ENCODE data around the gene GPC6. TPM values are rescaled to one million over a fixed set of nuclear protein-coding genes. Genes with fewer than 3 reads are reported as not detected.

Gene GPC6
- total RNA-seq, 2 donors from 2014 or later = 1.6 to 4.0 TPM

DNA sequence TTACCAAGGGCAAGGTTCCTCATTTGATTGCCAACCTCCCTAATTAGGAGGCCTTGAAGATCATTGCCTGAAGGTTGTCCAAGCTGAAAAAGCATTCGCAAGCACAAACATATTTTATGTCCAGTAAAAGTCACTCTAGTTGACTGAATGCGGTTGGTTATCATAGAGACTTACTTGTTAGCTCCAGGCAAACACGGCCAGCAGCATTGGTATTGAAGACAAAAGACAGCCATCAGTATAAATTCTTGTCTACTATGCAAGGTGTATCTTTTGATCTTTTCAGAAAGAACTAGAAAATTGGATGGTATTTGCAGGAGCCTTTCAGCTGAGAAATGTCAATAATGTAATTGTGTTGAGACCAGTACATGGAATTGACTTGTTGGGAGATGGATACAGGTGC is 129.9 kb downstream of the GPC6 start:
- H3K27ac ChIP-seq = no peak overlapping the region
- no peaks in the 10 kb centered on the region for H3K36me3 ChIP-seq (replicated peaks in 1 of 2; ENCODE audit: insufficient read depth in 1 of 2, low read depth in 2 of 2)
- ATAC-seq (no peak), DNase-seq (no peak)
- TF ChIP-seq POLR2A (IDR thresholded peaks at IDR 0.05) = no peak
- TF ChIP-seq, protein P1, sequence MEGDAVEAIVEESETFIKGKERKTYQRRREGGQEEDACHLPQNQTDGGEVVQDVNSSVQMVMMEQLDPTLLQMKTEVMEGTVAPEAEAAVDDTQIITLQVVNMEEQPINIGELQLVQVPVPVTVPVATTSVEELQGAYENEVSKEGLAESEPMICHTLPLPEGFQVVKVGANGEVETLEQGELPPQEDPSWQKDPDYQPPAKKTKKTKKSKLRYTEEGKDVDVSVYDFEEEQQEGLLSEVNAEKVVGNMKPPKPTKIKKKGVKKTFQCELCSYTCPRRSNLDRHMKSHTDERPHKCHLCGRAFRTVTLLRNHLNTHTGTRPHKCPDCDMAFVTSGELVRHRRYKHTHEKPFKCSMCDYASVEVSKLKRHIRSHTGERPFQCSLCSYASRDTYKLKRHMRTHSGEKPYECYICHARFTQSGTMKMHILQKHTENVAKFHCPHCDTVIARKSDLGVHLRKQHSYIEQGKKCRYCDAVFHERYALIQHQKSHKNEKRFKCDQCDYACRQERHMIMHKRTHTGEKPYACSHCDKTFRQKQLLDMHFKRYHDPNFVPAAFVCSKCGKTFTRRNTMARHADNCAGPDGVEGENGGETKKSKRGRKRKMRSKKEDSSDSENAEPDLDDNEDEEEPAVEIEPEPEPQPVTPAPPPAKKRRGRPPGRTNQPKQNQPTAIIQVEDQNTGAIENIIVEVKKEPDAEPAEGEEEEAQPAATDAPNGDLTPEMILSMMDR (IDR thresholded peaks at IDR 0.05) = no peak
- 70 to 81% methylated on average over 3 of the region's 3 CpGs for WGBS, 2 donors
- no peaks in the 10 kb centered on the region for H3K9me3 ChIP-seq
- no peak overlapping the region for H3K4me3 ChIP-seq
- H3K4me1 ChIP-seq = no peaks in the 10 kb centered on the region
- intact Hi-C loops (cut with DNase I) = no loop called here
- no peaks in the 10 kb centered on the region for H3K27me3 ChIP-seq

DNA sequence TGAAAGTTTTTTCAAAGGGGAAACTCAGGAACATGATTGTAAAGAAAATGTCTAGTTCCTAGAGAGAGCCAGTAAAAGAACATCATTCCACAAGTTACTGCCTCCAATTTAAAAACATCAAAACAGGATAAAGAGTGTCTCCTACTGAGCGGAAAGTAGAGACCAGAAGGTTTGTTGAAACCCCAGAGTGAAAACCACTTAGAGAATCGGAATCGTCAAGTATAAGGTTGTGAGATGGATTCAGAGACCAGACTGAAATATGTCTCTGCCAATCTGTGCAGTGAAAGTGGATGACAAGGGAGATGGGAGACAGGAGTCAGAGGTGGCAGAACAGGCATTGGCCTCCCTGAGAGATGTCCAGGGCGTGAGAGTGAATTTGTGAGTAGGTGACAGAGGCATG is 133.4 kb downstream of the GPC6 start:
- H3K27ac ChIP-seq = no peak overlapping the region
- no peak overlapping the region for H3K4me3 ChIP-seq
- no peak for TF ChIP-seq POLR2A (IDR thresholded peaks at IDR 0.05)
- TF ChIP-seq, protein P1 (IDR thresholded peaks at IDR 0.05) = no peak
- no peaks in the 10 kb centered on the region for H3K27me3 ChIP-seq
- WGBS, 2 donors = 79 to 84% methylated on average over 4 of the region's 4 CpGs
- no peaks in the 10 kb centered on the region for H3K4me1 ChIP-seq
- DNase-seq (no peak), ATAC-seq (no peak)
- H3K9me3 ChIP-seq = no peaks in the 10 kb centered on the region
- intact Hi-C loops (cut with DNase I) = no loop called here
- H3K36me3 ChIP-seq (replicated peaks in 1 of 2; ENCODE audit: insufficient read depth in 1 of 2, low read depth in 2 of 2) = no peaks in the 10 kb centered on the region

DNA sequence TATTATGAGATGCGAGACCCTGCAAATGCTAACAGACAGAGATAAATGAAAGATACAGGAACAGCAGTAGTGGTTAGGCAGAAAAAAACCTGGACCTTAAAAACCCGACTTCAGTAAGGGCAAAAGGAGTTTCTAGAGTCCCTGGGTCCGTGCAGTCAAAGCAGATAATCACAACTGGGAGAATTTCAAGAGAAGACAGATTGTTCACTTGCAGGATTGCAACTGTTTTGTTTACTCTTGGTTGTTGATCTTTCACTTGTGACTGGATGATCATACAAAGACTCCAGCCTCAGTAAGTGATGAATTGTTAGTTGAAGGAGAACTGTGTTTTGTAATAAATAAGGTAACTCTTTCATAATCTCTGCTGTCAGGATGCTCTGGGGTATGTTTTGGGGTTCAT is 135.1 kb downstream of the GPC6 start:
- H3K4me1 ChIP-seq = no peaks in the 10 kb centered on the region
- TF ChIP-seq POLR2A (IDR thresholded peaks at IDR 0.05) = no peak
- TF ChIP-seq, protein P1 (IDR thresholded peaks at IDR 0.05) = no peak
- DNase-seq = no peak
- H3K27ac ChIP-seq = no peak overlapping the region
- H3K9me3 ChIP-seq = no peaks in the 10 kb centered on the region
- intact Hi-C loops (cut with DNase I) = no loop called here
- ATAC-seq = no peak
- WGBS, 2 donors = 17 to 35% methylated on average over 3 of the region's 3 CpGs
- H3K4me3 ChIP-seq = no peak overlapping the region
- no peaks in the 10 kb centered on the region for H3K27me3 ChIP-seq
- H3K36me3 ChIP-seq (replicated peaks in 1 of 2; ENCODE audit: insufficient read depth in 1 of 2, low read depth in 2 of 2) = no peaks in the 10 kb centered on the region

DNA sequence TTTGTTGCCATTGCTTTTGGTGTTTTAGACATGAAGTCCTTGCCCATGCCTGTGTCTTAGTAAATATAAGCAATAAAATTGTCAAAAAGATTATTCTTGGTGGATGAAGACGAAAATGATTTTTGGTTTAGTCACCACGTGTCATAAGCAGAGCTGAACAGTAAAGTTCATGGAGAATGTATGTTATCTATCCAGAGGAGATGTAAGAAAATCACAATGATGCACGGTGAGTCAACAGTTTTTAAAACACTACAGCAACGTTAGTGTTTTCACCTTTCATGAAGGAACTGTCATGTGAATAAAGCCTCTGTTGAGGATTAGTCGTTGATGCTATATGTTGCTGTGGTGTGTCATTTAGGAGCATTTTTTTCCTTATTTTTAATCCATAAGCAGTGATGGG is 137.6 kb downstream of the GPC6 start:
- 62 to 72% methylated on average over 5 of the region's 5 CpGs for WGBS, 2 donors
- H3K27ac ChIP-seq = no peak overlapping the region
- ATAC-seq = no peak

DNA sequence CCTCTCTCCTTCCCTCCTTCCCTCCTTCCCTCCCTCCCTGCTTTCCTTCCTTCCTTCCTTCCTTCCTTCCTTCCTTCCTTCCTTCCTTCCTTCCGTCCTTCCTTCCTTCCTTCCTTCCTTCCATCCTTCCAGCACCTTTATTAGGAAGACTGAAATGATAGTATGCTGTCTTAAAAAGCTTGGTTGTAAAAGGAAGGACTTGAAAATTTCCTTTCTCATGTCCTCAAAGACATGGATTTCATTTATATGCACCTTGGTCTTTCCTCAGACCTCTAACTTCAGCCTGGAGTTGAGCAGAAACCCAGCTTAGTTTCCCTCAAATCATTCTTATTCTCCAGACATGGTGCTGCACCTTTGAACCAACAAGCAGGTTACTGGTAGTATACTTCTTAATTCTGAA is 141.7 kb downstream of the GPC6 start:
- Histone ChIP-seq H3K4me3 (no peak overlapping the region), H3K27me3 (no peaks in the 10 kb centered on the region), H3K36me3 (replicated peaks in 1 of 2; ENCODE audit: insufficient read depth in 1 of 2, low read depth in 2 of 2) (no peaks in the 10 kb centered on the region), H3K4me1 (no peaks in the 10 kb centered on the region), H3K9me3 (no peaks in the 10 kb centered on the region), H3K27ac (no peak overlapping the region)
- 70% methylated on average over 1 of the region's 1 CpG; no CpG with 5 or more reads in 1 of the 2 donors for WGBS, 2 donors
- intact Hi-C loops (cut with DNase I) = no loop called here
- ATAC-seq (no peak), DNase-seq (no peak)
- no peak for TF ChIP-seq POLR2A (IDR thresholded peaks at IDR 0.05)
- TF ChIP-seq, protein P1 (IDR thresholded peaks at IDR 0.05) = no peak

More for the DNA sequence above, 137.6 kb downstream of the GPC6 start:
- DNase-seq = no peak
- no peak overlapping the region for H3K4me3 ChIP-seq
- no peaks in the 10 kb centered on the region for H3K4me1 ChIP-seq
- H3K36me3 ChIP-seq (replicated peaks in 1 of 2; ENCODE audit: insufficient read depth in 1 of 2, low read depth in 2 of 2) = no peaks in the 10 kb centered on the region
- intact Hi-C loops (cut with DNase I) = no loop called here
- no peaks in the 10 kb centered on the region for H3K27me3 ChIP-seq
- no peaks in the 10 kb centered on the region for H3K9me3 ChIP-seq
- TF ChIP-seq, protein P1 (IDR thresholded peaks at IDR 0.05) = no peak
- TF ChIP-seq POLR2A (IDR thresholded peaks at IDR 0.05) = no peak
